AG04449 (cell line): ENCODE data around the gene B4GALT1.

ENCODE experiments used
- CTCF ChIA-PET: fragments of 350-600 bp; formaldehyde crosslinking; extraction: SDS; loops from one replicate; lab custom pipeline; 2021; ENCODE audit warnings: antibody characterized with exemption; lab: Yijun Ruan, JAX
- POLR2A ChIA-PET: fragments of 400-600, 350-600 bp; formaldehyde crosslinking; extraction: SDS; loops from one replicate; lab custom pipeline; 2020; ENCODE audit warnings: antibody characterized with exemption, inconsistent platforms; lab: Yijun Ruan, JAX
- DNase-seq: peaks from one replicate; pipeline ENCODE4 v3.0.0-alpha.2; 2010; ENCODE audit warnings: low read depth, low spot score
- H3K4me3 ChIP-seq: 2 replicates; pipeline ENCODE4 v1.5.1; 2011; ENCODE audit warnings: low read depth, mild to moderate bottlenecking, control low read depth, low read length
- TF ChIP-seq, protein P1 (sequence below): IDR thresholded peaks from one replicate; pipeline ENCODE4 v1.5.1; 2011; ENCODE audit warnings: mild to moderate bottlenecking, moderate library complexity, low read length, control low read depth, inconsistent platforms; ENCODE audit not compliant: insufficient read depth; ENCODE audit errors: missing control alignments

The B4GALT1 gene

DNA sequence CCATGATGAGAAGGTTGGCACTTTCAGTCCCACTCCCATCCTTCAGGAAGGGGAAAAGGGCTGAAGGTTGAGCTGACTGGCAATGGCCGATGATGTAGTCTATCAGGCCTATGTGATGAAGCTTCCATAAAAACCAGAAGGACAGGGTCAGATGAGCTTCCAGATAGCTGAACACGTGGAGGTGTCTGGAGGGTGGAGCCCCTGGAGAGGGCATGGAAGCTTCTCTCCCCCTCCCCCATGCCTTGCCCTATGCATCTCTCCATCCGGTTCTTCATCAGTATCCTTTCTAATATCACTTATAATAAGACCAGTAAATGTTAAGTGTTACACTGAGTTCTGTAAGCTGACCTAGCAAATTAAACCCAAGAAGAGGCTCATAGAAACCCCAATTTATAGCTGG, 58.0 kb downstream of the B4GALT1 start:
- TF ChIP-seq, protein P1, sequence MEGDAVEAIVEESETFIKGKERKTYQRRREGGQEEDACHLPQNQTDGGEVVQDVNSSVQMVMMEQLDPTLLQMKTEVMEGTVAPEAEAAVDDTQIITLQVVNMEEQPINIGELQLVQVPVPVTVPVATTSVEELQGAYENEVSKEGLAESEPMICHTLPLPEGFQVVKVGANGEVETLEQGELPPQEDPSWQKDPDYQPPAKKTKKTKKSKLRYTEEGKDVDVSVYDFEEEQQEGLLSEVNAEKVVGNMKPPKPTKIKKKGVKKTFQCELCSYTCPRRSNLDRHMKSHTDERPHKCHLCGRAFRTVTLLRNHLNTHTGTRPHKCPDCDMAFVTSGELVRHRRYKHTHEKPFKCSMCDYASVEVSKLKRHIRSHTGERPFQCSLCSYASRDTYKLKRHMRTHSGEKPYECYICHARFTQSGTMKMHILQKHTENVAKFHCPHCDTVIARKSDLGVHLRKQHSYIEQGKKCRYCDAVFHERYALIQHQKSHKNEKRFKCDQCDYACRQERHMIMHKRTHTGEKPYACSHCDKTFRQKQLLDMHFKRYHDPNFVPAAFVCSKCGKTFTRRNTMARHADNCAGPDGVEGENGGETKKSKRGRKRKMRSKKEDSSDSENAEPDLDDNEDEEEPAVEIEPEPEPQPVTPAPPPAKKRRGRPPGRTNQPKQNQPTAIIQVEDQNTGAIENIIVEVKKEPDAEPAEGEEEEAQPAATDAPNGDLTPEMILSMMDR, result no peak
- ChIA-PET CTCF (no interaction called here), POLR2A (no interaction called here)
- H3K4me3 ChIP-seq, result no peak overlapping the region
- no peak for DNase-seq

GRCh38 chr9:33108472-33108871, 58.7 kb downstream of the B4GALT1 start:
- DNase-seq, result no peak
- H3K4me3 ChIP-seq, result no peak overlapping the region
- ChIA-PET CTCF (no interaction called here), POLR2A (no interaction called here)
- TF ChIP-seq, protein P1, result no peak

GRCh38 chr9:33107762-33108161, 59.4 kb downstream of the B4GALT1 start:
- POLR2A ChIA-PET, result interaction anchor here (1.4 kb wide), 1 partner anchor 10 kb away, joined by 4 read pairs; no protein-coding TSS in a partner anchor
- CTCF ChIA-PET, result no interaction called here
- H3K4me3 ChIP-seq, result no peak overlapping the region
- TF ChIP-seq, protein P1, result no peak
- DNase-seq, result no peak

DNA sequence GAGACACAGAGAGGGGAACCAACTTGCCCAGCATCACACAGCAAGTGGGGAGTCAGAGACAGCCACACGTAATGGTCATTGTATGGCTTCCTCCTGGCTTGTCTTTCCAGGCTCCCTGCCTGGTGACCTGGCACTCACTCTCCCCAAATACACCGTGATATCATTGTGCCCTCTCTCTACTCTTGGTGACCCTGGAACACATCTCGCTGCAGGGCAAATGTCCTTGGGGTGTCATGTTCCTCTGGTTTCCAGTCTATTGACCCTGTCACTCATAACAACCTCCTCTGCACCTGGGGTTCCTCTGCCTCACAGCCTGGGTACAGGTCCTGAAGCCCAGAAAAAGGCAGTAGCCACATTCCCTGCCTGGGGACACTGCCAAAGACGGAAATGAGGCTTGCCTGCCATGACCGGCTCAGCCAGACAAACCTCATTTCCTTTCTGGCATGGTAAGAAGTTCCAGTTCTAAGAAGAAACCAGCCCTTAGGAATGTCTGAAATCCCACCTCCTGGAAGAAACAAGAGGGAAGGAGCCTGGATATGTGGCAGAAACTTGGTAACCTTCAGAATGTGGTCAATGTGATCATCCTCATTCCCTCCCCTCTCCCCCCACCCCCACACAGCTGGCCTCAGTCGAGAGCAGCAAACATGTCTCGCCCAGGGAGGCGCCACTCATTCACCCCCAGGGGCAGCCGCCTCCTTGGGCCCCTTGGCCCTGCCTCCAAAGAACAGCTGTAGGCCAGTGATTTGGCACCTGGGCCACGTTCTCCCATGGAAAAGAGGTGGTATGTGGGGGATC, 60.1 kb downstream of the B4GALT1 start:
- TF ChIP-seq, protein P1, result no peak
- CTCF ChIA-PET, result no interaction called here
- POLR2A ChIA-PET, result interaction anchor here (1.4 kb wide), 1 partner anchor 10 kb away, joined by 4 read pairs; no protein-coding TSS in a partner anchor
- H3K4me3 ChIP-seq, result no peak overlapping the region
- peak; percentile 84 for DNase-seq

DNA sequence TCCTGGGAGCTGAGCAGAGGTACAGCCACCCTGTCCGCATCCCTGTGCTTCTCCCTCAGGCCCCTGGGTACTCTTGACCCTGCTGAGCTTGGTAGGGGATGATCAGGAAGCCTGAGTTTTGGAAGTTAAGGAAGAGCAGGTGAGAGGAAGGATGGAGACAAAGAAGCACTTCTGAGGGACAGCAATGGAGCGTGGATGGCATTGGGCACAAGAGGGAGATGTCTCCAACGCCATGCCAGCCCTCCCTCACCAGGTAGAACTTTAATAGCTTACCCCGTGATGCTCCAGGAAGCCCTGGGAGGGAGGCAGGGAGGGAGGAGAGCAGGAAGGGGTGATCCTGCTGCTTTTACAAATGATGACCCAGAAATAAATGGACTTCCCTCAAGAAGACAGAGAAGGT, 60.8 kb downstream of the B4GALT1 start:
- ChIA-PET POLR2A (interaction anchor here (1.4 kb wide), 1 partner anchor 11 kb away, joined by 4 read pairs; no protein-coding TSS in a partner anchor), CTCF (no interaction called here)
- no peak overlapping the region for H3K4me3 ChIP-seq
- DNase-seq, result no peak
- TF ChIP-seq, protein P1, result no peak

DNA sequence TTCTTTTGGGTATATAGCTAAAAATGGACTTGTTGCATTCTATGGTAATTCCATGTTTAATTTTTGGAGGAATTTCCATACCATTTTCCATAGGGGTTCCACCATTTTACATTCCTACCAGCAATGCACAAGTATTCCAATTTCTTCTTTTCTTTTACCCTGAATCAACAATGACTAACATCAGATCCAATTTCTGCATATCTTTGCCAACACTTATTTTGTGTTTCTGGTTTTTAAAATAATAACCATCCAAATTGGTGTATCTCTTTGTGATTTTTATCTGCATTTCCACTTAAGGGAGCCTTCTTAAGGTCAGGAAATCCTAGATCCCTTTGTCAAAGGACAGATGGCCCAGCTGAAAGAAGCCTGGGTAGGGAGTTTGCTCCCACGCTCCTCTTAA, 61.2 kb downstream of the B4GALT1 start:
- TF ChIP-seq, protein P1, result no peak
- H3K4me3 ChIP-seq, result no peak overlapping the region
- ChIA-PET POLR2A (no interaction called here), CTCF (no interaction called here)
- no peak for DNase-seq
